Esophagus muscularis mucosa (tissue), 4 donors: ENCODE results near the gene OR2H1. TPM values are rescaled to one million over a fixed set of nuclear protein-coding genes. Genes with fewer than 3 reads are reported as not detected.

Experiments
- DNase-seq: peaks from one replicate; pipeline ENCODE4 v3.0.0-alpha.2; 2017; ENCODE audit errors: extremely low spot score
- H3K27ac ChIP-seq, 4 donors: fragments of 200-600 bp; sonication (generic); replicated peaks in 1 of 4; 1 replicate in 3 of 4; 2 replicates in 1 of 4; pipeline ENCODE4 v1.5.1; 2016 to 2019; ENCODE audit warnings: mild to moderate bottlenecking in 1 of 4
- H3K27me3 ChIP-seq, 4 donors: fragments of 200-600 bp; sonication (generic); one replicate each; pipeline versions ENCODE4 v1.5.1 to v1.6.0; 2016 to 2019
- H3K36me3 ChIP-seq, 4 donors: fragments of 200-600 bp; sonication (generic); one replicate each; pipeline ENCODE4 v1.5.1; 2016 to 2019
- H3K4me1 ChIP-seq, 4 donors: fragments of 200-600 bp; sonication (generic); one replicate each; pipeline ENCODE4 v1.5.1; 2016 to 2019
- H3K4me3 ChIP-seq, 4 donors: fragments of 200-600 bp; sonication (generic); 1 replicate in 2 of 4; 2 replicates in 2 of 4; pipeline ENCODE4 v1.5.1; 2016 to 2019; ENCODE audit warnings: mild to moderate bottlenecking in 4 of 4, moderate library complexity in 1 of 4
- H3K9me3 ChIP-seq, 4 donors: fragments of 200-600 bp; sonication (generic); 1 replicate in 3 of 4; 2 replicates in 1 of 4; pipeline ENCODE4 v1.5.1; 2016 to 2019
- EP300 ChIP-seq: sonication (generic); formaldehyde crosslinking; IDR thresholded peaks from one replicate; pipeline ENCODE4 v1.6.1; 2017; ENCODE audit warnings: antibody characterized with exemption
- POLR2A ChIP-seq: fragments of 450-650 bp; IDR thresholded peaks from one replicate; pipeline ENCODE4 v1.6.1; 2017; ENCODE audit warnings: antibody characterized with exemption, moderate library complexity, mild to moderate bottlenecking, low read depth
- POLR2AphosphoS5 ChIP-seq, 2 donors: sonication (generic); formaldehyde crosslinking; IDR thresholded peaks; one replicate each; pipeline ENCODE4 v1.6.1; 2017; ENCODE audit warnings: antibody characterized with exemption in 2 of 2
- WGBS: methylation state at CpG from one replicate; pipeline ENCODE4 v1.1.5; 2018; 5-methylcytosine and 5-hydroxymethylcytosine counted together
- intact Hi-C: fragments of 100-400 bp; cut with DNase I; formaldehyde crosslinking; loops from one replicate; pipeline ENCODE4 v1.15.1; 2023
- total RNA-seq, 4 donors: library from RNA; depleted of rRNA; stranded (reverse); fragments of >200 nt; gene quantifications; one replicate each; pipeline versions ENCODE4 v1.1.0 to v1.2.1, GENCODE V29; 2016
- TF ChIP-seq, protein P1 (sequence below), 3 experiments: fragments of 200-600 bp in 2 of 3; fragments of 450-650 bp in 1 of 3; sonication (generic) in 2 of 3; IDR thresholded peaks; one replicate each; pipeline ENCODE4 v1.5.1; 2017 to 2019; ENCODE audit warnings: antibody characterized with exemption in 3 of 3, mild to moderate bottlenecking in 2 of 3, moderate library complexity in 1 of 3

Gene OR2H1
- total RNA-seq: not detected

- intact Hi-C loops: no loop called here
- Histone ChIP-seq H3K9me3 (no peaks in the 10 kb centered on the region), H3K4me1 (no peaks in the 10 kb centered on the region), H3K27ac (no peak within 1 kb of the TSS), H3K36me3 (no peaks in the 10 kb centered on the region), H3K4me3 (no peak within 1 kb of the TSS), H3K27me3 (peaks cover 0 to 5% (median 0%) of the 10 kb centered on the region in 4 donors)
- WGBS: 58% methylated on average over 2 of the region's 2 CpGs
- no peak for DNase-seq
- no peak for TF ChIP-seq EP300
- TF ChIP-seq, protein P1, sequence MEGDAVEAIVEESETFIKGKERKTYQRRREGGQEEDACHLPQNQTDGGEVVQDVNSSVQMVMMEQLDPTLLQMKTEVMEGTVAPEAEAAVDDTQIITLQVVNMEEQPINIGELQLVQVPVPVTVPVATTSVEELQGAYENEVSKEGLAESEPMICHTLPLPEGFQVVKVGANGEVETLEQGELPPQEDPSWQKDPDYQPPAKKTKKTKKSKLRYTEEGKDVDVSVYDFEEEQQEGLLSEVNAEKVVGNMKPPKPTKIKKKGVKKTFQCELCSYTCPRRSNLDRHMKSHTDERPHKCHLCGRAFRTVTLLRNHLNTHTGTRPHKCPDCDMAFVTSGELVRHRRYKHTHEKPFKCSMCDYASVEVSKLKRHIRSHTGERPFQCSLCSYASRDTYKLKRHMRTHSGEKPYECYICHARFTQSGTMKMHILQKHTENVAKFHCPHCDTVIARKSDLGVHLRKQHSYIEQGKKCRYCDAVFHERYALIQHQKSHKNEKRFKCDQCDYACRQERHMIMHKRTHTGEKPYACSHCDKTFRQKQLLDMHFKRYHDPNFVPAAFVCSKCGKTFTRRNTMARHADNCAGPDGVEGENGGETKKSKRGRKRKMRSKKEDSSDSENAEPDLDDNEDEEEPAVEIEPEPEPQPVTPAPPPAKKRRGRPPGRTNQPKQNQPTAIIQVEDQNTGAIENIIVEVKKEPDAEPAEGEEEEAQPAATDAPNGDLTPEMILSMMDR (IDR thresholded peaks at IDR 0.05): no peak
- TF ChIP-seq POLR2A: no peak
- TF ChIP-seq POLR2AphosphoS5 (IDR thresholded peaks at IDR 0.05): no peak
Measured at GRCh38 chr6:29456971-29457370, at the start of gene OR2H1, which contains the start of gene OR11A1. OR2H1 (plus strand) TSS chr6:29457155; CDS start chr6:29461770, 4,615 bp downstream. OR11A1 (minus strand) TSS chr6:29457071; CDS start chr6:29427641, 29,430 bp downstream.

DNA sequence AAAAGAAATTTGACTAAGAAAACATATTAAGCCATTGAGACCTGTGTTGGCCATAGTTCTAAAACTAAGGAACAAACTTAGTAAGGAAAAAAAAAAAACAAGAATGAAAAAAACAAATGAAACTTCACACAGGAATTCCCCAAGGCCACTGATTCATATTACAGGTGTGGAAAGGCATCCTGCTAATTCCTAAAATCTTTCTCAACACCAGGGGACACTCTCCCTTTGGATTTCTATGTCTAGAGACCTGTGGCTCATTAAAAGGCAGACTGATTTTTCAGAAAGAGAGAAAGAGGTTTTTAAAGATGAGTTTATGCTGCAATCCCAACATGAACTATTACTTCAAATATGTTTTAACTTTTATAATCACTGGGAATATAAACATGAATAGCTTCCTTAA, 42.4 kb upstream of the OR2H1 start, which contains the start of gene OR12D1:
OR12D1 (plus strand) TSS at position 341 of the 400 bp plus-strand sequence.
- no peak for DNase-seq
- H3K27ac ChIP-seq: no peak within 1 kb of the TSS
- no peak within 1 kb of the TSS for H3K4me3 ChIP-seq
- intact Hi-C loops: no loop called here
- H3K27me3 ChIP-seq: no peaks in the 10 kb centered on the region
- no peaks in the 10 kb centered on the region for H3K4me1 ChIP-seq
- H3K36me3 ChIP-seq: no peaks in the 10 kb centered on the region
- TF ChIP-seq, protein P1 (IDR thresholded peaks at IDR 0.05): no peak
- TF ChIP-seq POLR2A (no peak), POLR2AphosphoS5 (IDR thresholded peaks at IDR 0.05) (no peak), EP300 (no peak)
- peaks cover 0 to 10% (median 0%) of the 10 kb centered on the region in 4 donors for H3K9me3 ChIP-seq

GRCh38 chr6:29419516-29419915, 37.4 kb upstream of the OR2H1 start:
- H3K27me3 ChIP-seq: no peaks in the 10 kb centered on the region
- H3K36me3 ChIP-seq: no peaks in the 10 kb centered on the region
- TF ChIP-seq, protein P1 (IDR thresholded peaks at IDR 0.05): no peak
- TF ChIP-seq POLR2AphosphoS5 (IDR thresholded peaks at IDR 0.05): no peak
- no peak for TF ChIP-seq EP300
- no peak for TF ChIP-seq POLR2A
- H3K4me3 ChIP-seq: no peak overlapping the region
- H3K27ac ChIP-seq: no peak overlapping the region
- 66% methylated on average over 3 of the region's 3 CpGs for WGBS
- DNase-seq: no peak
- peaks cover 0 to 3% (median 0%) of the 10 kb centered on the region in 4 donors for H3K9me3 ChIP-seq
- intact Hi-C loops: no loop called here
- H3K4me1 ChIP-seq: no peaks in the 10 kb centered on the region

- no peak overlapping the region for H3K4me3 ChIP-seq
- H3K27ac ChIP-seq: no peak overlapping the region
- intact Hi-C loops: no loop called here
- no peak for DNase-seq
- no peaks in the 10 kb centered on the region for H3K36me3 ChIP-seq
- H3K9me3 ChIP-seq: peaks cover 0 to 3% (median 0%) of the 10 kb centered on the region in 4 donors
- H3K4me1 ChIP-seq: no peaks in the 10 kb centered on the region
- 81% methylated on average over 2 of the region's 2 CpGs for WGBS
- H3K27me3 ChIP-seq: no peaks in the 10 kb centered on the region
- TF ChIP-seq POLR2AphosphoS5 (IDR thresholded peaks at IDR 0.05) (no peak), EP300 (no peak), POLR2A (no peak)
- TF ChIP-seq, protein P1 (IDR thresholded peaks at IDR 0.05): no peak
Measured at GRCh38 chr6:29424168-29424567, 32.8 kb upstream of the OR2H1 start.

DNA sequence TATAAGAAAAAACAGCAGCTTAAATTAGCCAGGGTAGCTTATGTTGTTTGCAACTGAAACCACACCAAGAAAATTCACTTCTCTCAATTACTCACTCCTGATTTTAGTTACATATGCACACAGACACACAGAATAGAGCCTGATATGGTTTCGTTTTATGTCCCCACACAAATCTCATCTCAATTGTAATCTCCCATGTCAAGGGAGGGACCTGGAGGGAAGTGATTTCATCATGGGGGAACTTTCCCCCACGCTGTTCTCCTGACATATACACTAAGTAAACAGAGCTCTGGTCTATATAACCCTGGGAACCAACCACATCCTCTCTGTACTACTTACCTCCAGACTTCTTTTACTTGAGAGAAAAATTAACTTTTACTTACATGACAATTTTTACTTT, 32.4 kb upstream of the OR2H1 start:
- no peaks in the 10 kb centered on the region for H3K4me1 ChIP-seq
- H3K36me3 ChIP-seq: no peaks in the 10 kb centered on the region
- no peaks in the 10 kb centered on the region for H3K27me3 ChIP-seq
- intact Hi-C loops: no loop called here
- H3K27ac ChIP-seq: no peak overlapping the region
- H3K9me3 ChIP-seq: peaks cover 0 to 3% (median 0%) of the 10 kb centered on the region in 4 donors
- TF ChIP-seq POLR2AphosphoS5 (IDR thresholded peaks at IDR 0.05) (no peak), EP300 (no peak), POLR2A (no peak)
- TF ChIP-seq, protein P1 (IDR thresholded peaks at IDR 0.05): no peak
- 64% methylated on average over 2 of the region's 2 CpGs for WGBS
- DNase-seq: no peak
- H3K4me3 ChIP-seq: no peak overlapping the region
